Measurements from ENCODE around the gene CDH23.

CDH23 gene

GRCh38 chr10:71536332-71536731, 139.6 kb downstream of the CDH23 start:
- H3K4me3 ChIP-seq (ENCODE audit: low read depth, low read length), result no peak overlapping the region
- no peak for DNase-seq (ENCODE audit: low read depth, low spot score)
- TF ChIP-seq, protein P1, sequence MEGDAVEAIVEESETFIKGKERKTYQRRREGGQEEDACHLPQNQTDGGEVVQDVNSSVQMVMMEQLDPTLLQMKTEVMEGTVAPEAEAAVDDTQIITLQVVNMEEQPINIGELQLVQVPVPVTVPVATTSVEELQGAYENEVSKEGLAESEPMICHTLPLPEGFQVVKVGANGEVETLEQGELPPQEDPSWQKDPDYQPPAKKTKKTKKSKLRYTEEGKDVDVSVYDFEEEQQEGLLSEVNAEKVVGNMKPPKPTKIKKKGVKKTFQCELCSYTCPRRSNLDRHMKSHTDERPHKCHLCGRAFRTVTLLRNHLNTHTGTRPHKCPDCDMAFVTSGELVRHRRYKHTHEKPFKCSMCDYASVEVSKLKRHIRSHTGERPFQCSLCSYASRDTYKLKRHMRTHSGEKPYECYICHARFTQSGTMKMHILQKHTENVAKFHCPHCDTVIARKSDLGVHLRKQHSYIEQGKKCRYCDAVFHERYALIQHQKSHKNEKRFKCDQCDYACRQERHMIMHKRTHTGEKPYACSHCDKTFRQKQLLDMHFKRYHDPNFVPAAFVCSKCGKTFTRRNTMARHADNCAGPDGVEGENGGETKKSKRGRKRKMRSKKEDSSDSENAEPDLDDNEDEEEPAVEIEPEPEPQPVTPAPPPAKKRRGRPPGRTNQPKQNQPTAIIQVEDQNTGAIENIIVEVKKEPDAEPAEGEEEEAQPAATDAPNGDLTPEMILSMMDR (IDR thresholded peaks at IDR 0.05; ENCODE audit: insufficient read depth, low read length, missing control alignments), result no peak
- CTCF ChIA-PET, result interaction anchor here (1.3 kb wide), 1 partner anchor 33 kb away, joined by 3 read pairs; no protein-coding TSS in a partner anchor
- POLR2A ChIA-PET, result no interaction called here

GRCh38 chr10:71537125-71537524, 140.4 kb downstream of the CDH23 start:
- ChIA-PET CTCF (interaction anchor here (1.3 kb wide), 1 partner anchor 32 kb away, joined by 3 read pairs; no protein-coding TSS in a partner anchor), POLR2A (no interaction called here)
- DNase-seq (ENCODE audit: low read depth, low spot score), result no peak
- no peak overlapping the region for H3K4me3 ChIP-seq (ENCODE audit: low read depth, low read length)
- TF ChIP-seq, protein P1 (IDR thresholded peaks at IDR 0.05; ENCODE audit: insufficient read depth, low read length, missing control alignments), result no peak

GRCh38 chr10:71537681-71538080, 141.0 kb downstream of the CDH23 start:
- H3K4me3 ChIP-seq (ENCODE audit: low read depth, low read length), result no peak overlapping the region
- CTCF ChIA-PET, result no interaction called here
- TF ChIP-seq, protein P1 (IDR thresholded peaks at IDR 0.05; ENCODE audit: insufficient read depth, low read length, missing control alignments), result no peak
- no peak for DNase-seq (ENCODE audit: low read depth, low spot score)
- POLR2A ChIA-PET, result no interaction called here

DNA sequence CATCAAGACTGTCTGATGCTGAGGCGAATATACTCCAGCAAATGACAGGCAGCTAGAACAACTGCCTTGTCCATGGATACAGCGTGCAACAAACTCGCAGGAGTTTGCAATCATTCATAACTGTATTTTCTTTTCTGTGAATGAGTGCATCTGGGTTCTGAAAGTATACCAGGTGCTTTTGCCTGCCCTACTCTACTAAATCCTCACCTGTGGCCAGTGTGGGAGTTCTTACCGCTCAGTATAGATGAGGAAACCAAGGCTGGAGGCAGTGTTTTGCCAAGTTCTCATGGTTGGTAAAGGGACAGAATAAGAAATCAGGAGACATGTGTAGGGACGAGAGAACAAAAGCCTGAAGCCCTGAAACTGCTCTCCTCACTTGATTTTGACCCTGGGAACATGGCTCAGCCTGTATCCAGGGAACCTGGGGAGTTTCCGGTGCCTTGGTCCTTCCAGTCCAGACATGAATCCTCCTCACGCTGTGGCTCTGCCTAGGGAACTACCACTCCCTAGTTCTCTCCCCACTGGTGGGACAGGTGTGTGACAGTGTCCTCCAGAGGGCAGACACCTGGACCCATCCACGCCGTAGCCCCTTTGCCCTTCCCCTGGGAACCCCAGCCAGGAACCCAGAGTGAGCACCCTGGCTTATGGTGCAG, 142.0 kb downstream of the CDH23 start:
- ChIA-PET CTCF (no interaction called here), POLR2A (no interaction called here)
- no peak for DNase-seq (ENCODE audit: low read depth, low spot score)
- no peak overlapping the region for H3K4me3 ChIP-seq (ENCODE audit: low read depth, low read length)
- TF ChIP-seq, protein P1 (IDR thresholded peaks at IDR 0.05; ENCODE audit: insufficient read depth, low read length, missing control alignments), result no peak

GRCh38 chr10:71539442-71540118, 142.9 kb downstream of the CDH23 start:
- TF ChIP-seq, protein P1 (IDR thresholded peaks at IDR 0.05; ENCODE audit: insufficient read depth, low read length, missing control alignments), result no peak
- H3K4me3 ChIP-seq (ENCODE audit: low read depth, low read length), result no peak overlapping the region
- ChIA-PET CTCF (interaction anchor here (0.7 kb wide), 1 partner anchor 9 kb away, joined by 4 read pairs; no protein-coding TSS in a partner anchor), POLR2A (no interaction called here)
- no peak for DNase-seq (ENCODE audit: low read depth, low spot score)

DNA sequence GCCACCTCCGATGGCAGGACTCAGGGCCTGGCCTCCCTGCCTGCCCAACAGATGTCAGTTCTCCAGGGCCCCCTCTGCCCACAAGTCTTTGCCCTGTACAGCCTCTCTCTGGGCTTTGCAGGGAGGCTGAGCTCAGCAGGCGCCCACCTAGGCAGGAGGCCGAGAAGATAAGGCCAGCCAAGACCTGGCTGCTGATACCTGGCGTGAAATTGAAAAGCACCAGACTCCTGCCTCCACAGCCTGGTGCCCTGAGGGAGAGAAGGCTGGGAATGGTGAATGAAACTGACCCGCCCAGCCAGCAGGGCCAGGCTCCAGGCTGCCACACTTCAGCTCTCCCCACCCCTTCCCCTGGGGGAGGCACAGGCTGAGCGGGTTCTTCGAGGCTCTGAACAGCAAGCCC, 145.8 kb downstream of the CDH23 start:
- ChIA-PET CTCF (no interaction called here), POLR2A (no interaction called here)
- H3K4me3 ChIP-seq (ENCODE audit: low read depth, low read length), result no peak overlapping the region
- TF ChIP-seq, protein P1 (IDR thresholded peaks at IDR 0.05; ENCODE audit: insufficient read depth, low read length, missing control alignments), result no peak
- no peak for DNase-seq (ENCODE audit: low read depth, low spot score)
